T-helper 2 cell treated with Interferon-gamma antibody and Interleukin-4, amounts not matched to agents 100 ng/mL and 5 ng/mL, for 36 hours (primary cell): ENCODE measurements around the gene TAF11L10. TPM values are rescaled to one million over a fixed set of nuclear protein-coding genes. Genes with fewer than 3 reads are reported as not detected.
"Not testable (repeated sequence)": the region's sequence is repeated elsewhere in the genome, so short reads cannot be mapped to it uniquely, and the experiment has no call there.

Source experiments
- intact Hi-C: fragments of 100-400 bp; cut with micrococcal nuclease; formaldehyde crosslinking; loops from one replicate; pipeline ENCODE4 v1.15.1; 2023
- total RNA-seq: library from RNA; stranded (reverse); gene quantifications from 2 replicates; pipeline ENCODE4 v1.2.3, GENCODE V29; 2022

TAF11L10 gene
- total RNA-seq: not detected in 2 replicates

DNA sequence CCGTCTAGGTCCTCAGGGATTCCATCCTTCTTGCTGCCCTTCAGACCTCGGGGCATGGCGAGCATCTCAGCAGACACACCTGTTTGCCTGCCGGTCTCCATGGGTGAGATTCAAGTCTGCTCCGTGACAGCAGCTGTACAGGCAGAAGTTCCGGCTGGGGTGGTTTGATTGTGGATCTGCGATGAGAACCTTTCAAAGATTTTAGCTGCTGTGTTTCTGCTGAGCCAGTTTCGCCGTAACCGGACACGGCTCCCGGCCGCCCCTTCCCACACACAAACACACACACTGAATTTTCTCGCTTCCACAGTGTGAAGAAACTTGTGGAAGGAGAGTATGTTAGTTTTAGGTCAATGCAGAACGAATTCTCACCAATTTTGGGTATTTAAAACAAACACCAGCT lies at the start of gene TAF11L10:
Gene TAF11L10 (minus strand): TSS at position 101 of the 400 bp plus-strand sequence.
- intact Hi-C loops: not testable (repeated sequence)

DNA sequence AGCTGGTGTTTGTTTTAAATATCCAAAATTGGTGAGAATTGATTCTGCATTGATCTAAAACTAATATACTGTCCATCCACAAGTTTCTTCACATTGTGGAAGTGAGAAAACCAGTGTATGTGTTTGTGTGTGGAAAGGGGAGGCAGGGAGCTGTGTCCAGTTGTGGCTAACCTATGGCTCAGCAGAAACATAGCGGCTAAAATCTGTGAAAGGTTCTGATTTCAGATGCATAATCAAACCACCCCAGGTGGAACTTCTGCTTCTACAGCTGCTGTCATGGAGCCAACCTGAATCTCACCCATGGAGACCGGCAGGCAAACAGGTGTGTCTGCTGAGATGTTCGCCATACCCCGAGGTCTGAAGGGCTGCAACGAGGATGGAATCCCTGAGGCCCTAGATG lies 36.5 kb upstream of the TAF11L10 start, which contains the start of gene TAF11L14:
Gene TAF11L14 (plus strand): TSS at position 301 of the 400 bp plus-strand sequence.
- intact Hi-C loops: no loop called here

- intact Hi-C loops: not testable (repeated sequence)
Observed at GRCh38 chr5:17631788-17632187, 34.2 kb upstream of the TAF11L10 start, which contains the start of gene TAF11L13. Gene TAF11L13 (plus strand): TSS chr5:17632088.

DNA sequence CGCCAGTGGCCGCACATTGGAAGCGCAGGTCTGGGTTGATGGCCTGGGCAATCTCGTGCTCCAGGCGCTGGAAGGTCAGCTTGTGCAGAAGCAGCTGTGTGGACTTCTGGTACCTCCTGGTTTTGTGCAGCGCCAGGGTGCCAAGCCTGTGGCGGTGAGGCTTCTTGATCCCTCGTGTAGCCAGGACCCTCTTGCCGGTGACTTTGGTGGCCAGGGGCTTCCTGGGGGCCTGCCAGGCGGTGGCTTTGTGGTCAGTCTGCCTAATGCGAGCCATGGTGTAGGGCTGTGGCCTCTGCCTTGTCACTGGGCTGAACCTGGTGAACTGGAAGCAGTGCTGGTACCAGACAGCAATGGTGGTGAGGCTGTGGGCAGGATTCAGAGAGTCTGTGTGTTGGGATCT lies 28.1 kb upstream of the TAF11L10 start:
- intact Hi-C loops: no loop called here

GRCh38 chr5:17620627-17621026 lies 23.0 kb upstream of the TAF11L10 start:
- intact Hi-C loops: no loop called here

DNA sequence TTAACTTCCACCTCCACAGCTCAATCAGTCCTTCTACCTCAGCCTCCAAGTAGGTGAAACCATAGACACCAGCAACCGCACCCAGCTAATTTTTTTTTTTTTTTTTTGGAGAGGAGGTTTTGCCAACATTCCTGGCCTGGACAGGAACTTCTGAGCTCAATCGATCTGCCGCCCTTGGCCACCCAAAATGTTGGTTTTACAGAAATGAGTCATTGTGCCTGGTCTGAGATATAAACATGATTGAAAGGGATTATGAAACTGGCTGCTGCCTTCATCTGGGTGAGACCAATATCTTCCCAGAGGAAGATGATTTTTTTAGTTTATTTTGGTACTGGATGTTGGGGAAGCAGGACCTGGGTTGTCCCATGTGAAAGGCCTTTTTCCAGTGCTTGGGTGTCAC lies 21.7 kb upstream of the TAF11L10 start:
- intact Hi-C loops: no loop called here

- intact Hi-C loops: no loop called here
Observed at GRCh38 chr5:17614872-17615605, 17.4 kb upstream of the TAF11L10 start.

GRCh38 chr5:17610092-17610491 lies 12.5 kb upstream of the TAF11L10 start, which contains the start of gene TAF11L12:
Gene TAF11L12 (plus strand): TSS chr5:17610392.
- intact Hi-C loops: not testable (repeated sequence)

- intact Hi-C loops: not testable (repeated sequence)
Observed at GRCh38 chr5:17607461-17607860, 9.8 kb upstream of the TAF11L10 start.

DNA sequence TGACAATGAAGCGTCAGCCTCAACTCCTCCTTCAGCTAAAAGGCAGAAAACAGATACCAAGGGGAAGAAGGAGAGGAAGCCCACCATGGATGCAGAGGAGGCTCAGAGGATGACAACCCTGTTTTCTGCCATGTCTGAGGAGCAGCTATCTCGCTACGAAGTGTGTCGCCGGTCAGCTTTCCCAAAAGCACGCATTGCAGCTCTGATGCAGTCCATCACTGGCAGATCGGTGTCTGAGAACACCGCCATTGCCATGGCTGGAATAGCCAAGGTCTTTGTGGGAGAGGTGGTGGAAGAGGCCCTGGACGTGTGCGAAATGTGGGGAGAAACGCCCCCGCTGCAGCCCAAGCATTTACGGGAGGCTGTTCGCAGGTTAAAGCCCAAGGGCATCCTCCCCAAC lies 7.3 kb upstream of the TAF11L10 start:
- intact Hi-C loops: no loop called here

GRCh38 chr5:17603880-17604279 lies 6.3 kb upstream of the TAF11L10 start, which contains the start of gene TAF11L11:
Gene TAF11L11 (plus strand): TSS chr5:17604183.
- intact Hi-C loops: not testable (repeated sequence)

DNA sequence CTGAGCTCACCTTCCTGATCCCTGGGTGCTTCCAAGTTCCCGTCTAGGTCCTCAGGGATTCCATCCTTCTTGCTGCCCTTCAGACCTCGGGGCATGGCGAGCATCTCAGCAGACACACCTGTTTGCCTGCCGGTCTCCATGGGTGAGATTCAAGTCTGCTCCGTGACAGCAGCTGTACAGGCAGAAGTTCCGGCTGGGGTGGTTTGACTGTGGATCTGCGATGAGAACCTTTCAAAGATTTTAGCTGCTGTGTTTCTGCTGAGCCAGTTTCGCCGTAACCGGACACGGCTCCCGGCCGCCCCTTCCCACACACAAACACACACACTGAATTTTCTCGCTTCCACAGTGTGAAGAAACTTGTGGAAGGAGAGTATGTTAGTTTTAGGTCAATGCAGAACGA lies 3.4 kb downstream of the TAF11L10 start, which contains the start of gene TAF11L9:
Gene TAF11L9 (minus strand): TSS at position 140 of the 400 bp plus-strand sequence.
- intact Hi-C loops: not testable (repeated sequence)

DNA sequence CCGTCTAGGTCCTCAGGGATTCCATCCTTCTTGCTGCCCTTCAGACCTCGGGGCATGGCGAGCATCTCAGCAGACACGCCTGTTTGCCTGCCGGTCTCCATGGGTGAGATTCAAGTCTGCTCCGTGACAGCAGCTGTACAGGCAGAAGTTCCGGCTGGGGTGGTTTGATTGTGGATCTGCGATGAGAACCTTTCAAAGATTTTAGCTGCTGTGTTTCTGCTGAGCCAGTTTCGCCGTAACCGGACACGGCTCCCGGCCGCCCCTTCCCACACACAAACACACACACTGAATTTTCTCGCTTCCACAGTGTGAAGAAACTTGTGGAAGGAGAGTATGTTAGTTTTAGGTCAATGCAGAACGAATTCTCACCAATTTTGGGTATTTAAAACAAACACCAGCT lies 6.8 kb downstream of the TAF11L10 start, which contains the start of gene TAF11L8:
Gene TAF11L8 (minus strand): TSS at position 101 of the 400 bp plus-strand sequence.
- intact Hi-C loops: not testable (repeated sequence)

GRCh38 chr5:17585658-17586057 lies 12.0 kb downstream of the TAF11L10 start, which contains the start of gene TAF11L7:
Gene TAF11L7 (minus strand): TSS chr5:17585758.
- intact Hi-C loops: not testable (repeated sequence)

Other genes starting within 250 kb of the TAF11L10 start
- not detected in 2 replicates for gene TAF11L2, start 99.6 kb downstream of the TAF11L10 start, total RNA-seq
- gene TAF11L3, start 79.5 kb downstream of the TAF11L10 start, total RNA-seq: not detected in 2 replicates
- not detected in 2 replicates for gene TAF11L4, start 76.0 kb downstream of the TAF11L10 start, total RNA-seq
- not detected in 2 replicates for gene TAF11L5, start 72.6 kb downstream of the TAF11L10 start, total RNA-seq
- not detected in 2 replicates for gene TAF11L6, start 69.2 kb downstream of the TAF11L10 start, total RNA-seq
- not detected in 2 replicates for gene TAF11L7, start 12.1 kb downstream of the TAF11L10 start, total RNA-seq
- not detected in 2 replicates for gene TAF11L8, start 6.9 kb downstream of the TAF11L10 start, total RNA-seq
- not detected in 2 replicates for gene TAF11L9, start 3.4 kb downstream of the TAF11L10 start, total RNA-seq
- not detected in 2 replicates for gene TAF11L11, start 6.4 kb upstream of the TAF11L10 start, total RNA-seq
- not detected in 2 replicates for gene TAF11L12, start 12.6 kb upstream of the TAF11L10 start, total RNA-seq
- not detected in 2 replicates for gene TAF11L13, start 34.3 kb upstream of the TAF11L10 start, total RNA-seq
- not detected in 2 replicates for gene TAF11L14, start 36.6 kb upstream of the TAF11L10 start, total RNA-seq